Measurements from ENCODE around the gene MYO15B. TPM values are rescaled to one million over a fixed set of nuclear protein-coding genes. Genes with fewer than 3 reads are reported as not detected.

MYO15B gene
- total and polyA plus RNA-seq, 8 donors = 67.7 to 515 (median 150) TPM

GRCh38 chr17:75634754-75635609, 47.4 kb downstream of the MYO15B start:
- peaks cover 53 to 72% (median 67%) of the 10 kb centered on the region in 4 donors for H3K4me1 ChIP-seq
- H3K9me3 ChIP-seq = no peaks in the 10 kb centered on the region
- intact Hi-C loops (cut with DNase I; ENCODE audit: low total_unique reads) = loop anchor here (5.0 kb wide), 1 partner anchor 112 kb away; no protein-coding TSS in a partner anchor
- H3K27ac ChIP-seq = peak overlapping the region; percentile 87 to 96 (median 89)
- TF ChIP-seq POLR2A (IDR thresholded peaks at IDR 0.05) = no peak
- no peak for TF ChIP-seq EP300 (IDR thresholded peaks at IDR 0.05)
- no peak for TF ChIP-seq CTCF (IDR thresholded peaks at IDR 0.05)
- no peak for TF ChIP-seq POLR2AphosphoS5 (IDR thresholded peaks at IDR 0.05)
- peaks cover 0 to 27% (median 25%) of the 10 kb centered on the region in 4 donors for H3K36me3 ChIP-seq
- no peaks in the 10 kb centered on the region for H3K27me3 ChIP-seq
- DNase-seq = no peak
- peak overlapping the region; percentile 24 to 44 (median 34) for H3K4me3 ChIP-seq
- WGBS, 5 donors = 43 to 62% (median 51%) methylated on average over 17 to 20 of the region's 20 CpGs

DNA sequence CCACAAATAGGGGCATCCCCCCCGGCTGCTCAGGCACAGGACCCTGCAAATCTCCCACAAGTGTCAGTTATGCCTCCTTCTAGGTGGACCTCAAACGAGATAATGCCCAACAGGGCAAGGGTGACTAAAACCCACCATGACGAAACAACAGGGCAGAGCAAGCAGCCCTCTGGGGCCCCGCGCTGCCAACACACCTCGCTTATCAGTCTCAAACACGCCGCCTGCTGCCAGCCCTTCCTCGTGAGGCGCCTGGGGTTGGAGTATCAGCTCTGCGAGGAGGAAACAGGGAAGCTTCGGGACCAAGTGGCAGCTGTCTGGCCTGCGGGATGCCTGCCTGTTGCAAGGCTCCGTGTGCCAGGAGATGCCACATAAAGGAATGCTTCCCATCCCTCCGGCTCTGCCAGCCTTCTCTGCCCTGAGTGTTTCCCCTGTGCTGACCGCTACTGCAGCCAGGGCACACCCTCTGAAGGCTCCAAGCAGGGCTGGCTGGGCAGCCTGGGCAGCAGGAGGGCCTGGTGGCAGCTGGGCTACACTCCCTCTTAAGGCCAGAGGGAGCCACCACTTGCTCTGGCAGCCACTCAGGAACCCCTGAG, 48.1 kb downstream of the MYO15B start:
- H3K9me3 ChIP-seq = no peaks in the 10 kb centered on the region
- 33 to 54% (median 42%) methylated on average over 5 to 16 of the region's 16 CpGs for WGBS, 5 donors
- H3K27me3 ChIP-seq = no peaks in the 10 kb centered on the region
- H3K4me1 ChIP-seq = peaks cover 59 to 80% (median 74%) of the 10 kb centered on the region in 4 donors
- peak; percentile 92 to 93 for DNase-seq
- intact Hi-C loops (cut with DNase I; ENCODE audit: low total_unique reads) = no loop called here
- H3K27ac ChIP-seq = peak overlapping the region; percentile 87 to 96 (median 89)
- TF ChIP-seq CTCF (IDR thresholded peaks at IDR 0.05) = peak in 1 of 7 experiments; percentile 7
- peak in 2 of 4 donors; percentile 8 to 47 for TF ChIP-seq POLR2A (IDR thresholded peaks at IDR 0.05)
- TF ChIP-seq EP300 (IDR thresholded peaks at IDR 0.05) = no peak
- peak in 2 of 3 donors; percentile 79 to 90 for TF ChIP-seq POLR2AphosphoS5 (IDR thresholded peaks at IDR 0.05)
- peaks cover 0 to 27% (median 21%) of the 10 kb centered on the region in 4 donors for H3K36me3 ChIP-seq
- peak overlapping the region in 3 of 4 donors; percentile 24 to 44 (median 36) for H3K4me3 ChIP-seq

DNA sequence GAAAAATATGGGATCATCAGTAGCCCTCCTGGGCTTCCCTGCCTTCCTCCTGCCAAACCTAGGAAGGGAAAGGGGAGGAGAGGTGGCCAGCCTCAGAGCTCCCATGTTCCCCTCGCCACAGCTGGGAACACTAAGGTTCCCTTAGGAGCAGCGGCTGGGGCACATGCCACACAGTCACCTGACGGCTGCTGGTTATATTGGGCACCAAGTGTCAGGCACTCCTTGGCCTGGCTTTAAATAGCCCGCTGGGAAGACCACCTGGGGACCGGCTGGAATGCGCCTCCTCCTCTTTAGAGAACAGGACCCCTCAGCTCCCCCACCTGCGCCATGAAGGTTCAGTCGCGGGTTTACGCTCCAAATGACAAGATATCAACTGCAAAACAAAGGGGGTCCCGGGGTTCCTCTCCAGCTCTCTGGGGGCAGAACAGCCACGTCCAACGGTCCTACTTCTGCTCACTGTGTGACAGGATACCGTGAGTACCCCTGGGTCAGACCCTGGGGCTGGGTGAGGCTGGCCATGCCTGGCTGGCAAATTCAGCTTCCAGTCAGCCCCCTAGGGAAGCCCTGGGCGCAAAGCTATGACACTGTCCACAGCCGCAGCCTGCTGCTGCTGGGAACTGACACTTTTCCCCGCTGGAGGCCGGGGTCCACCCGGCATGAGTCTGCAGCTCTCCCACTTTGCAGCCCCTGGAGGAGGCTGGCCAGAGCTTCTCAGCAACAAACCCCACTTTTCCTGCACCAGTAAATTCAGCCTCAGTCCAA, 49.0 kb downstream of the MYO15B start:
- TF ChIP-seq POLR2AphosphoS5 (IDR thresholded peaks at IDR 0.05) = no peak
- no peak for TF ChIP-seq CTCF (IDR thresholded peaks at IDR 0.05)
- TF ChIP-seq POLR2A (IDR thresholded peaks at IDR 0.05) = no peak
- TF ChIP-seq EP300 (IDR thresholded peaks at IDR 0.05) = no peak
- Histone ChIP-seq H3K27me3 (no peaks in the 10 kb centered on the region), H3K27ac (peak overlapping the region; percentile 87 to 96 (median 89)), H3K9me3 (no peaks in the 10 kb centered on the region), H3K4me1 (peaks cover 63 to 88% (median 82%) of the 10 kb centered on the region in 4 donors), H3K36me3 (peaks cover 0 to 26% (median 20%) of the 10 kb centered on the region in 4 donors), H3K4me3 (peak overlapping the region in 1 of 4 donors; percentile 22)
- WGBS, 5 donors = 57 to 81% (median 63%) methylated on average over 15 to 19 of the region's 19 CpGs
- DNase-seq = peak in 1 of 2 donors; percentile 62
- intact Hi-C loops (cut with DNase I; ENCODE audit: low total_unique reads) = no loop called here

DNA sequence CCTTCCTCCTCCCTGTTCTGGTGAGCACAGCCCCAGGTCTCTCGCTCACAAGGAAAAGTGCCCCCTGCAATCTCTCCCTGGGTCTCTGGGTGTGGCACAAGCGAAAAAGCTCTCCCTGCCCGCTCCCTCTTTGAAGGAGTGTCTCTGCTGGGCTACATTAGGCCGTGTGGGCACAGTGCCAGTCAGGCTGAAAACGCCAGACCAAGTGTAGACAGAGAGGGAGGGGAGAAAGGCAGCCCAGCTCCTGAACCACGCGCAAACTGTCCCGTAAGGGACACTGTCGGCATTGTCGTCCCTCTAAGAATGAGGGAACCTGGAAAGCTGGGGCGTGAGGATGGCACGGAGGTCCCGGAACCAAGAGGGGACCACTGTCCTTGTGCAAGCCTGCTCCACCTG, 49.5 kb downstream of the MYO15B start:
- intact Hi-C loops (cut with DNase I; ENCODE audit: low total_unique reads) = no loop called here
- DNase-seq = peak; percentile 86 to 88
- H3K27ac ChIP-seq = peak overlapping the region; percentile 87 to 96 (median 89)

More for the DNA sequence above, 49.5 kb downstream of the MYO15B start:
- no peaks in the 10 kb centered on the region for H3K9me3 ChIP-seq
- peaks cover 69 to 94% (median 88%) of the 10 kb centered on the region in 4 donors for H3K4me1 ChIP-seq
- TF ChIP-seq CTCF (IDR thresholded peaks at IDR 0.05) (no peak), POLR2AphosphoS5 (IDR thresholded peaks at IDR 0.05) (peak in 2 of 3 donors; percentile 30 to 43)
- H3K4me3 ChIP-seq = peak overlapping the region in 1 of 4 donors; percentile 22
- 31 to 55% (median 44%) methylated on average over 13 of the region's 13 CpGs for WGBS, 5 donors
- H3K27me3 ChIP-seq = no peaks in the 10 kb centered on the region
- peaks cover 0 to 29% (median 21%) of the 10 kb centered on the region in 4 donors for H3K36me3 ChIP-seq

Measured in stomach (tissue), 9 donors.